DMS53 treated with DMSO at 0.1 percent for 48 hours (cell line): ENCODE results near the gene HJURP.
"Not testable (repeated sequence)": the region's sequence is repeated elsewhere in the genome, so short reads cannot be mapped to it uniquely, and the experiment has no call there.

Source experiments
- DNase-seq: peaks from one replicate; lab custom pipeline; 2025; ENCODE audit not compliant: unreplicated experiment; lab: John Stamatoyannopoulos, UW

The HJURP gene, protein sequence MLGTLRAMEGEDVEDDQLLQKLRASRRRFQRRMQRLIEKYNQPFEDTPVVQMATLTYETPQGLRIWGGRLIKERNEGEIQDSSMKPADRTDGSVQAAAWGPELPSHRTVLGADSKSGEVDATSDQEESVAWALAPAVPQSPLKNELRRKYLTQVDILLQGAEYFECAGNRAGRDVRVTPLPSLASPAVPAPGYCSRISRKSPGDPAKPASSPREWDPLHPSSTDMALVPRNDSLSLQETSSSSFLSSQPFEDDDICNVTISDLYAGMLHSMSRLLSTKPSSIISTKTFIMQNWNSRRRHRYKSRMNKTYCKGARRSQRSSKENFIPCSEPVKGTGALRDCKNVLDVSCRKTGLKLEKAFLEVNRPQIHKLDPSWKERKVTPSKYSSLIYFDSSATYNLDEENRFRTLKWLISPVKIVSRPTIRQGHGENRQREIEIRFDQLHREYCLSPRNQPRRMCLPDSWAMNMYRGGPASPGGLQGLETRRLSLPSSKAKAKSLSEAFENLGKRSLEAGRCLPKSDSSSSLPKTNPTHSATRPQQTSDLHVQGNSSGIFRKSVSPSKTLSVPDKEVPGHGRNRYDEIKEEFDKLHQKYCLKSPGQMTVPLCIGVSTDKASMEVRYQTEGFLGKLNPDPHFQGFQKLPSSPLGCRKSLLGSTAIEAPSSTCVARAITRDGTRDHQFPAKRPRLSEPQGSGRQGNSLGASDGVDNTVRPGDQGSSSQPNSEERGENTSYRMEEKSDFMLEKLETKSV

DNA sequence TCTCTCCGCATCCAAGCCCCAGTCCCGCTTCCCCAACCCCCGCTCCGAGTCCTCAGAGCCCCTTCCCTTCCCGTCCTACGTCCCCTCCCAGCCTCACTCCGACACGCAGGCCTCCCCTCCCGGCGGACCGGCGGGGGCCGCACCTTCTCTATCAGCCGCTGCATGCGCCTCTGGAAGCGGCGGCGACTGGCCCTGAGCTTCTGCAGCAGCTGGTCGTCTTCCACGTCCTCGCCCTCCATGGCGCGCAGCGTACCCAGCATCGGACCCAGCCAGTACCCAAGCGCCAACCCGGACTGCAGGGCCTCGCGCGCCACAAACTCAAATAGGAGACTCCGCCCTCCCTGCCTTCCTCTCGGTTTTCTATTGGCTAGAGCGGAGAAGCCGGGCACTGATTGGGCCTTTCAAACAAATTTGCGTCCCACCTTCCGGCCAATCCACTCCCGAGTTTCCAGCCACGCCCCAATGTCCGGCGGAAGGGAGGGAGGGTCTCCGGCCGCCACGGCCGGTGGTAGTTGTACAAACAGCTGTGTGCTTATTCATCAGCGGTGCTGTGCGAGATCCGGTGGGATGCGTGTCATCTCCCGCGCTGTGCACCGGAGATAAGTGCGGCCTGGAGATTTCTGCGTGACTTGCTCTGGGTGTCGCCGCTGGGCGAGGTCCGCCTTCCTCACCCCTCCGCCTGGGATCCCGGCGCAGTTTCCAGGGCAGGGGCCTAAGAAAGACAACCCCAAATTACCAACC lies at the start of gene HJURP:
Gene HJURP (minus strand): TSS at position 295 of the 741 bp plus-strand sequence. CDS start 35 bp downstream, at position 260.
- DNase-seq = peak; percentile 85

DNA sequence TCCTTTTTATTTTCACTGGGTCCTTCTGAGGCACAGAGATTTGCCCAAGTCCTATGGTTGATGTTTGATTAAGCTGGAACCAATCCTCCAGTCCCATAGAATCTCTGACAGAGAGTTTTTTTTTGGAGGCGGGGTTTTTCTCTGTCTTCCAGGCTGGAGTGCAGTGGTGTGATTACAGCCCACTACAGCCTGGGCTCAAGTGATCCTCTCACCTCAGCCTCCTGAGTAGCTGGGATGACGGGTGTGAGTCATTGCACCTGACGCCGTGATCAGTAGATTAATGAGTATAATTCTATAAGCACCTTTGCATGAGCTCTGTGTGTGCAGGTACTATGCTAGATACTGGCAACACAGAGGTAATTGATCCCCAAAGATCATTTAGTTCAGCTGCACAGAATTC lies 47.5 kb upstream of the HJURP start:
- DNase-seq = no peak

DNA sequence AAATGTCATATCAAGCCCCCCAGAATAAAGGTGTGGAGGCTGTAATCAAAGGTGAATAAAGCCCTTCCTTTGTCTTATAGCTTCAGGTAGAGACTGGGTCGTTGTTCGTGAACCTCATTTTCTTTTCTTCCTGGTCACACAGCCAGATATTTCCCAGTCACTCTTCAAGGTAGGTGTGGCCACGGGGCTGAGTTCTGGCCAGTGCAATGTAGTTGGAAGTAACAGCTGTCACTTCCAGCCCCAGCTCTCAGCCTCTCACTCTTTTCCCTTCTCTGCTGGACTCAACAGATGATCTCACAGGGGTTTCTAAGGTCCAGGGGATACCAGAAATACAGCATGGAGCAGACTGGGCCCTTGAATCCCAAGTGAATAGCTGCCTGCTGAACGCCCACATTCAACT lies 47.0 kb upstream of the HJURP start:
- DNase-seq = no peak

DNA sequence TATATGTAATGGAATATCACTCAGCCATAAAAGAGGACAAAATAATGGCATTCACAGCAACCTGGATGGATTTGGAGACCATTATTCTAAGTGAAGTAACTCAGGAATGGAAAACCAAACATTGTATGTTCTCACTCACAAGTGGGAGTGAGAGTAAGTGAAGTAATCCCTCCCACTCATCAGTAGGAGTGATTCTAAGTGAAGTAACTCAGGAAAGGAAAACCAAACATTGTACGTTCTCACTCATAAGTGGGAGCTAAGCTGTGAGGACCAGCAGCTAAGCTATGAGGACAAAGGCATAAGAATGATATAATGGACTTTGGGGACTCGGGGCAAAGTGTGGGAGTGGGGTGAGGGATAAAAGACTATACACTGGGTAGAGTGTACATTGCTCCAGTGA lies 41.9 kb upstream of the HJURP start:
- DNase-seq = not testable (repeated sequence)

DNA sequence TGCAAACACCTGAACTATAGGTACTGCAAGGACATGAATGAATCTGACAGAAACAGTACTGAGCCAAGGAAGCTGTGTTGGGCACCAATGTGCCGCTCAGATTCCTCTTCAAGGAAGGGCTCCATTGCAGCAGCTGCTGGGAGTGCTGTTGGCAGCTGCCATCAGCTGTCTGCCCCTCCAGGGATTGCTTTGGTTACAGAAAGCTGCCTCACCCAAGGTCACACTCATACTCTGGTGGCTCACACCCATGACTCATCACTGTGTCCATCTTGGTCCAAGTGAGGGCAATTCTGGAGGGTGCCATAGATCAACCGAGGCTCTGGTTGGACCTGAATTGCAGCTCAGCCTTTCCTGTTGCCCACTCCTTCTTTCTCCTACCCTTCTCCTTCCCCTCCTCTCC lies 38.5 kb upstream of the HJURP start:
- peak; percentile 4 for DNase-seq

DNA sequence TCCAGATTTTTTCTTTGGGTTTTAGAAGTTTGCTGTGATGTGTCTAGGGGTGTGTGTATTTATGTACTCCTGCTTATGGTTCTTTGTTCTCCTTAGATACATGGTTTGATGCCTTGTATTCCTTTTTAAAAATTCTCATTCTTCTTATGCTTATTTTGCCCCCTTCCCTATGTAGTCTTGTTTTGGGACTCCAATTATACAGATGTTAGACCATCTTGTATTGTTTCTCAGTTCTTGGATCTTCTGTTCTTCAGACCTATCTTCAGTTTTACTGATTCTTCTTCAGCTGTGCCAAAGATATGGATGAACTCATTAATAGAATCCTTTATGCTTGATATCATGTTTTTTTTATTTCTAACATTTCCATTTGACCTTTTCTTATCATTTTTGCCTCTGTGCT lies 28.0 kb upstream of the HJURP start:
- DNase-seq = no peak

DNA sequence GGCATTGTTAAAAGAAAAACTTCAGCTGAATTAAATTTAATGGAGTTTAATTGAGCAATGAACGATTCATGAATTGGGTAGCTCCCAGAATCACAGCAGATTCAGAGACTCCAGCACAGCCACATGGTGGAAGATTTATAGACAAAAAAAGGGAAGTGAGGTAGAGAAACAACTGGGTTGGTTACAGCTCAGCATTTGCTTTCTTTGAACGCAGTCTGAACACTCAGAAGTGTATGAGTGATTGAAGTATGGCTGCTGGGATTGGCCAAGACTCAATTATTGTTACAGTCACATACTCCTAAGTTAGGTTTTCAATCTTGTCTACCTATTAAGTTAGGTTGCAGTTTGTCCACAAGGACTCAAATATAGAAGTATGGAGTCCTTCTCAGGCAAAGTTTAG lies 17.8 kb upstream of the HJURP start:
- DNase-seq = not testable (repeated sequence)

DNA sequence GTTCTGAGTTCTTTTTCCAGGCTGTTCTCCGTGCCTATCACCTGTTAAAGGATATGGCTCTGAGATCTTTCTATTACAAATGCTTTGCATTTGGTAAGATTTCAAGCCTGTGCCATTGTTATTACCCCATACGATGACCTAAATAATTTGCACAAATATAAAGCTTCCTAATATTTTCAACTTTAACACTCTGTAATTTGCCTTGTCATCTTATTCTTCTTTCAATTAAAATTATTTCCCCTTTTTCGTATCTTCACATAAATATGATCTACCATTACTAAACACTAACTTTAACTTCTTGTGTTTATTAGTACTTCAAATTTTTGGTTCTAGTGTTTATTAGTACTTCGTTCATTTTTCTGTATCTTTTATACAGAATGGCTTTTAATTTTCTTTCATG lies 17.1 kb upstream of the HJURP start:
- DNase-seq = no peak

DNA sequence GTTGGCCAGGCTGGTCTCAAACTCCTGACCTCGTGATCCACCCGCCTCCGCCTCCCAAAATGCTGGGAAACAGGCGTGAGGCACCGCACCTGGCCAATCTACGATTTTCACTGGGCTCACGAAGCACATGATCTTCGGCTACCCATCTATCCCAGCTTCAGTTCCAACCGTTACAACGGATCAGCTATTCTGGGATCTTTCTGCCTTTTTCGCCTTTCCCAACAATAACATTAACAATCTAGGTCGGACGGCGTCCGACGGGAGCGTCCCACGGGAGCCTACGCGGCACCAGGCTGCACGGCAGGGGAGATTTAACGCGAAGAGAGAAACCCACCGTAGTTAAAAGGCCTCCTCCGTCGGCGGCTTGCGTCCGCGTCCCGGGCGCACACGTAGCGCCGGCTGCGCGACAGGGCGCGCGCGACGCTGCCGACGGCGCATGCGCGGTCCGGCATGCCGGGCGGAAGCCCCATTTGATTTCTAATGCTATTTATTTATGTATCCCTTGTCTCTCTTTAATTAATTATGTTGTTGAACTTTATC lies 13.7 kb upstream of the HJURP start, which contains the start of gene MSL3B:
Gene MSL3B (minus strand): TSS at position 394 of the 540 bp plus-strand sequence.
- DNase-seq = peak; percentile 58

DNA sequence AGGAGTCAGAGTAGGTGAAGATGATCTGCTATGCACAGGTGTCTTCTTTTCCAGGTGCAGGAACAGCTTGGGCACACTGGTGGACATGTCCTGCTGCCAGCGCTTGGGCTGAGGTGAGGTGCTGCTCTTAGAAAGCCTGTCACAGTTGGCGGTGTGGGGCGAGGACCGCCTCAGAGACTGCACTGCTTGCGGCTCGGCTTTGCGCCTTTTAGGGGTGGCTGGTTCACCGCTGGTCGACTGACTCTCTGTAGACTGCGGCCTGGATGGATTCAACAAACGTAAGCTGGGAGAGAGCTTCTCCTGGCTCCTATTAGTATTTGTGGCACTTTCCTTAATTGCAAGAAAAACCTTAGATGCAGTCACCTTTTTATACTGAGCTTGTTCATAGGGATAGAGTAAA lies 12.1 kb upstream of the HJURP start:
- DNase-seq = no peak

DNA sequence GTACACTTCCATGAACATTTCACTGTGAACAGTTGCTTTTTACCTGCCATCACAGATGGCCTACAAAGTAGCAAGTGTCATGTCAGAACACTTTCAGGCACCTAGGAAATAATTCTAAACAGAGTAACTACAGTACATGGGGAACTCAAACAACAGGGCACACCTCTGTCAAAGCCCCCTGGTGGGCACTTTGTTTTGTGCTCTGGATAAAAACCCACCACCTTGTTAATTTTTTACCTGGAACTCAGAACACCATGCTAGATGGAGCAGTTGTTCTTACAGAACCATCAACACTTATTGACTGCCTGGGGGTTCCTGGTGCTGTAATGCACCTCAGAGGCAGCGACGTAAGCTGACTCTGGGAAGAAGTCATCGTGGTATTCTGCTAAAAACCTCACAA lies 11.5 kb upstream of the HJURP start:
- no peak for DNase-seq

DNA sequence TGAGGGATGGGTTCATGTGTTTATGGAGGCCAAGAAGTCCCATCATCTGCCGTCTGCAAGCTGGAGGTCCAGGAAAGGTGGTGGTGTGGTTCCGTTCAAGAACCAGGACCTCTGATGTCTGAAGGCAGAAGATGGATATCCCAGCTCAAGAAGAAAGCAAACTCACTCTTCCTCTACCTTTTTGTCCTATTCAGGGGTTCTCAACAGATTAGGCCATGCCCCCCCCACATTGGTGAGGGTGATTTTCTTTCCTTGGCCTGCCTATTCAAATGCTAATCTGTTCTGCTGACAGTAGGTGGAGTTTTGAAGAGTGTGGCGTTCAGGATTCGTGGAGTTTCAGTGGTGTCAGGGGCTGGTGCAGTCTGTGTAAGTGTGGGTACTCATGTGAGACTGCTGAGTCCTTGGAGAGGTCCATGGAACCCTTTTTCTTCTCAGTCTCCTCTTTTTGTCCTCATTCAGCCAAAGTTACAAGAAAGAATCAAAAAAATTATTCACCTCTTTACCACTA lies 8.0 kb upstream of the HJURP start:
- no peak for DNase-seq

DNA sequence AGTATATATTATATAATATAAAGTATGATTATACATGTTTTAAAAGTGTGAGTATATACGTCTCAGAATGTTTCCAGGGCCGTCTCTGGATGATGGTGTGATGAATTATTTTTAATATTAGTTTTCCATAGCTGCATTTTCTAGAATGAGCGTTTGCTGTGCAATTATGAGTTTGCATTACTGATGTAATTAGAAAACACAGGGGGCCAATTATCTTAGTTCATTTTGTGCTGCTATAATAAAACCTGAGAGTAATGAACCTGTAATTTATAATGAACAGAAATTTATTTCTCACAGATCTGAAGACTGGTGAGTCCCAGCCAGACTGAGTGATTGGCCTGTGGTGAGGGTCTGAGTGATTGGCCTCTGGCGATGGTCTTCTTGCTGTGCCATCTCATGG lies 4.0 kb upstream of the HJURP start:
- no peak for DNase-seq

DNA sequence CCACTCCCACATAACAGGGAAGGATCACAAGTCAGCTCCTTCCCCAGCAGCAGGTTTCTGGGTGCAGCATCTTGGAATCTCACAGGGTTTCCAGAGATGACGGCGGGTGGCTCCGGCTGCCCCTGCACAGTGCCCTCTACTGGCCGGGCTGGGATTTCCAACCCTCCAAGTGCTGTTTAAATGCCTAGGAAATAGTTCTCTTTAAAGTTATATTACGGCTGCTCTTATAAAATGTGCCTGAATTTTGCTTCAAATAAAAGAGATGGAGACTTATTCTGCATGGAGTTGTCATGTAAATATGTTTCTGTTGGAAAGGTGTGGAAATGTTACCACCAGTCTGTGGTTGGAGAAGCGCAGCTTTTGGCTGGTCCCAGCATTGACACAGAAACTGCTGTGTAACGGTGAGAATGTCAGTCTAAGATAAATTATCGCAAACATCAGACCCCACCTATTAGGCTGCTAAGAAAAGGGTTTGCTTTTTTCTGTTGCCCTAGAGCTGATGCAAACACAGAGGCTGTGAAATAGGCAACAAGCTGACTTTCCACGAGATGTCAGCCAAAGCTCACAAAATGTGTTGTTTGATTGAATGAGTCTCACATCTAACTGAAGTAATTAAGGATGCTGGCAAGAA lies 3.3 kb upstream of the HJURP start:
- DNase-seq = peak; percentile 3

DNA sequence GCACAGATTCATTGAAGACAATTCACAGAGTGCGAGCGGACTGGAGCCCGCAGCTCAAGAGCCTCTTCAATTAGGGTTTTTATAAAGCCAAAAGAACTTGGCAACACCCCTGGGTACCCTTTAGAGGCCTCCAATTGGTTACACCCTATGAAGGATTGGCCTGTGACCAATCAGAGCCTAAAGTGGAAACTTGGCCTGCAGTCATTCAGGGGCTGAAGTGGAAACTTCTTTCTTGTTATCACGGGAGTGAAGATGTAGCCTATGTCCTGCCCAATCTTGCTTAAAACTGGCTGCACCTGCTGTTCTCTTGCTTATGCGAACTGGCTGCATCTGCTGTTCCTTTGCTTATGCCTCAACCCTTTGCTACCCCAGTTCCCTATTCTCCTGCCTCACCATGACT lies 1.8 kb upstream of the HJURP start:
- DNase-seq = no peak

DNA sequence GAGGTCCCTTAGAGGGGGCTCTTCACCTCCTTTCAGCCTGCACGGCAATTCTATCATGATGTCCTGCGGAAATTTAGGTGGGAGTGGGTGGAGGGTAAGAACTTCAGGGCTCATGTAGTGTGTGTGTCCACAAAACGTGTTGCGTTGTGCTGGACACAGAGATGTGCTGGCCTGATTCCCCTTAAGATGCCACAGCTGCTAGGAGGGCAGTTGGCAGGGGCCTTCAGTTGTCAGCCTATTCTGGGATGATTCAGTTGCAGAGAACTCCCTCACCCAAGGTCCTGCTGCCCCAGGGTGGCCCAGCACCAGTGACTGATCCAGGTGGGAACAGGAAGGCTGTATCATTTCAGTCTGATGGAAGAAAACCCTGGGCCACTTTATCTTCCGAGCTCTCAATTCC lies 1.0 kb upstream of the HJURP start:
- no peak for DNase-seq

DNA sequence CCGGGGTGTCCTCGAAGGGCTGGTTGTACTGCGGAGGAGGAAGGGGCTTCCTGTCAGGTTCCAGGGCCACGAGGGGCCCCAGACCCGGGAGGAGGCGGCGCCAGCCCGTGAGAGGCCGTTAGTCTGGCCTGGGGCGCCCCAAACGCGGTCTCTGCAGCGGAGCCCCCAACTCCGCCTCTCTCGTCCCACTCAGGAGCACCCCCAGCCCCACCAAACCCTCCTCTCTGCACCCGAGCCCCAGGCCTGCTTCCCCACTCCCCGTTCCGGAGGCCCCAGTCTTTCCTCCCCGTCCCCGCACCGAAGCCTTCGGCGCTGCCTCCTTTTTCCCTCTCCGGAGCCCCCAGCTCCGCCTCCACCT lies 473 bp downstream of the HJURP start:
- no peak for DNase-seq

DNA sequence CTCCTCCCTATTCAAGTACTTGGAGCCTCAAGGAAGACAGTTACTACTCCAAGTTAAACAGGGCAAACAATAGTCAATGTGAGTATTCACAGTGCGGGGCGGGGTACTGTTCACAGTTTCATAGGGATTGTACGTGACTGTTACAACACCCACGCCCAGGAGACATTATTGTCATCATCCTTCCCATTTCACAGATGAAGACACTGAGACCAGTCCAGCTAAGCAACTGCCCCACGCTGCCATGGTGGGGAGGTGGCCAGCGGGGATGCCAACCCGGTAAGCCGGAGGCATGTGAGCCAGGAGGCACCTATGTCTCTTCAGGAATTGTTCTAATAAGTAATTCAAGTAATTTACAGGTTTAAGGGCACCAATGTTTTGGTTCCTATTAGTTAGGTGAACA lies 982 bp downstream of the HJURP start:
- DNase-seq = no peak

DNA sequence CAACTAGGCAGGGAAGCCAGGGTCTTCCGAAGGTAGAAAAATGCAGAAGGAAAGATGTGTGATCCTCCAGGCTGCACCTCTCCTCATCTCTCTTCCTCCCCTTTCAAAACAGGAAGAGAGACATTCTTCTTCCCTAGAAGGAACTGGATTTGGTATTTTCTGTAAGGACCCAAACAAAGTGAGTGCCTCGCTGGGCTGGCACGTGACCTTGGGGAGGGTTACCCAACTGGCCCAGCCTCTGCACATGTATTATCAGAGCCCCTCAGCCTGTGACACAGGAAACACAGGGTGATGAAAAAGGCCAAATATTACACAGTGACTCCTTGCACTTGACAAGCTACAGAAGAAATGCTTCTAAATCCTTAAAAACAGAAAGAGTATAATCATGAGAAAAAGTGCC lies 2.3 kb downstream of the HJURP start:
- no peak for DNase-seq

DNA sequence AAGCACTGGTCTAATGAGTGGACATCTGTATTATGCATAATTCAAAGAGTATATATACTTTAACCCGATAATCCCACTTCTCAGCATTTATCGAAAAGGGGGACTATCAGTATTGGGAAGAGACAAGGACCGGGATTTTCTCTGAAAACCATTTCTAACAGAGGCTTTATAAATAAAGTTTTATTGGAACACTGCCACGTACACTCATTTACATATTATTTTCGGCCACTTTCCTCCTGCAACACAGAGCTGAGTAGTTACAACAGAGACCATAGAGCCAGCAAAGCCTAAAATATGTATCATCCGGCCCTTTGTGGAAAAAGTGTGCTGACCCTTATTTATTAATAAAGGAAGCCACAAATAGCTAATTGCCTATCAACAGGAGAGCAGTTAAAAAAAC lies 3.2 kb downstream of the HJURP start:
- no peak for DNase-seq

DNA sequence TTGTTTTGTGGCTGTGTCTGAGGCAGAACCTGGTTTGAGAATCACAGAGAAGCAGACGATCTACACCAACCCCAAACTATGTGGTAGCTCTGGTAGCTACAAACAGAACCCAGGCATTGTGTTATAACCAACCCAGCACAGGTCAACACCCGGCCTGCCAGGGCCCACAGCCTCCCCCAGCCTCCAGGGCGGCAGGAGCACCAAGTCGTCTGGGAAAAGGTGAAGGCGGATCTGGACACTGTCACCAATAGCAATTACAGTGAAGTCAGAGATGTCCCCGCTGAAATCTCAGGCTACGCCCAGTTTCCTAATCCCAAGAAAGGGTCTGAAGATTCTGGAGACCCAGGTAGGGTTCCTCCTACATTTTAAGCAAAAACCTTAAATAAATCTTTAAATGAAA lies 3.6 kb downstream of the HJURP start:
- no peak for DNase-seq
